NCI-H2227 (cell line): ENCODE data around the gene HEPH.
"Not testable (repeated sequence)": the region's sequence is repeated elsewhere in the genome, so short reads cannot be mapped to it uniquely, and the experiment has no call there.

ENCODE experiments used
- DNase-seq: peaks from one replicate; lab custom pipeline; 2025; ENCODE audit not compliant: unreplicated experiment; lab: John Stamatoyannopoulos, UW

The HEPH gene, protein sequence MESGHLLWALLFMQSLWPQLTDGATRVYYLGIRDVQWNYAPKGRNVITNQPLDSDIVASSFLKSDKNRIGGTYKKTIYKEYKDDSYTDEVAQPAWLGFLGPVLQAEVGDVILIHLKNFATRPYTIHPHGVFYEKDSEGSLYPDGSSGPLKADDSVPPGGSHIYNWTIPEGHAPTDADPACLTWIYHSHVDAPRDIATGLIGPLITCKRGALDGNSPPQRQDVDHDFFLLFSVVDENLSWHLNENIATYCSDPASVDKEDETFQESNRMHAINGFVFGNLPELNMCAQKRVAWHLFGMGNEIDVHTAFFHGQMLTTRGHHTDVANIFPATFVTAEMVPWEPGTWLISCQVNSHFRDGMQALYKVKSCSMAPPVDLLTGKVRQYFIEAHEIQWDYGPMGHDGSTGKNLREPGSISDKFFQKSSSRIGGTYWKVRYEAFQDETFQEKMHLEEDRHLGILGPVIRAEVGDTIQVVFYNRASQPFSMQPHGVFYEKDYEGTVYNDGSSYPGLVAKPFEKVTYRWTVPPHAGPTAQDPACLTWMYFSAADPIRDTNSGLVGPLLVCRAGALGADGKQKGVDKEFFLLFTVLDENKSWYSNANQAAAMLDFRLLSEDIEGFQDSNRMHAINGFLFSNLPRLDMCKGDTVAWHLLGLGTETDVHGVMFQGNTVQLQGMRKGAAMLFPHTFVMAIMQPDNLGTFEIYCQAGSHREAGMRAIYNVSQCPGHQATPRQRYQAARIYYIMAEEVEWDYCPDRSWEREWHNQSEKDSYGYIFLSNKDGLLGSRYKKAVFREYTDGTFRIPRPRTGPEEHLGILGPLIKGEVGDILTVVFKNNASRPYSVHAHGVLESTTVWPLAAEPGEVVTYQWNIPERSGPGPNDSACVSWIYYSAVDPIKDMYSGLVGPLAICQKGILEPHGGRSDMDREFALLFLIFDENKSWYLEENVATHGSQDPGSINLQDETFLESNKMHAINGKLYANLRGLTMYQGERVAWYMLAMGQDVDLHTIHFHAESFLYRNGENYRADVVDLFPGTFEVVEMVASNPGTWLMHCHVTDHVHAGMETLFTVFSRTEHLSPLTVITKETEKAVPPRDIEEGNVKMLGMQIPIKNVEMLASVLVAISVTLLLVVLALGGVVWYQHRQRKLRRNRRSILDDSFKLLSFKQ

GRCh38 chrX:66163849-66164411, at the start of gene HEPH:
HEPH (plus strand) TSS chrX:66164247; CDS start chrX:66170571, 6,324 bp downstream.
- DNase-seq: no peak

GRCh38 chrX:66118722-66119121, 45.3 kb upstream of the HEPH start:
- not testable (repeated sequence) for DNase-seq

DNA sequence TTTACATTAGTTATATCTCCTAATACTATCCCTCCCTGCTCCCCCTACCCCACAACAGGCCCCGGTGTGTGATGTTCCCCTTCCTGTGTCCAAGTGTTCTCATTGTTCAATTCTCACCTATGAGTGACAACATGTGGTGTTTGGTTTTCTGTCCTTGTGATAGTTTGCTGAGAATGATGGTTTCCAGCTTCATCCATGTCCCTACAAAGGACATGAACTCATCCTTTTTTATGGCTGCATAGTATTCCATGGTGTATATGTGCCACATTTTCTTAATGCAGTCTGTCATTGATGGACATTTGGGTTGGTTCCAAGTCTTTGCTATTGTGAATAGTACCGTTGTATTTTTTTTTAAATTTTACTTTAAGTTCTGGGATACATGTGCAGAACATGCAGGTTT, 42.7 kb upstream of the HEPH start:
- not testable (repeated sequence) for DNase-seq

- DNase-seq: no peak
Observed at GRCh38 chrX:66126662-66127061, 37.4 kb upstream of the HEPH start.

DNA sequence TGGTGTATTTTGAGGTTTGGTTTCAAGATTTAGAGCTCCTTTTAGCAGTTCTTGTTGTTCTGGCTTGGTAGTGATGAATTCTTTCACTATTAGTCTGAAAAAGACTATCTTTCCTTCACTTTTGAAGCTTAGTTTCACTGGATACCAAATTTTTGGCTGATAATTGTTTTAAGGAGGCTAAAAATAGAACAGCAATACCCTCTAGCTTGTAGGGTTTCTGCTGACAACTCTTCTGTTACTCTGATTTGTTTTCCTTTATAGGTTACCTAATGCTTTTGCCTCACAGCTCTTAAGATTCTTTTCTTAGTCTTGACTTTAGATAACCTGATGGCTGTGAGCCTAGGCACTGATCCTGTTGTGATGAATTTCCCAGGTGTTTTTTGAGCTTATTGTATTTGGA, 33.6 kb upstream of the HEPH start:
- no peak for DNase-seq

DNA sequence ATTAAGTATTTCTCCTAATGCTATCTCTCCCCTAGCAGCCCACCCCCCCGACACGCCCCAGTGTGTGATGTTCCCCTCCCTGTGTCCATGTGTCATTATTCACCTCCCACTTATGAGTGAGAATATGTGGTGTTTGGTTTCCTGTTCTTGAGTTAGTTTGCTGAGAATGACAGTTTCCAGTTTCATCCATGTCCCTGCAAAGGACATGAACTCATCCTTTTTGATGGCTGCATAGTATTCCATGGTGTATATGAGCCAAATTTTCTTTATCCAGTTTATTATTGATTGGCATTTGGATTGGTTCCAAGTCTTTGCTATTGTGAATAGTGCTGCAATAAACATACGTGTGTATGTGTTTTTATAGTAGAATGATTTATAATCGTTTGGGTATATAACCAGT, 28.8 kb upstream of the HEPH start:
- not testable (repeated sequence) for DNase-seq

DNA sequence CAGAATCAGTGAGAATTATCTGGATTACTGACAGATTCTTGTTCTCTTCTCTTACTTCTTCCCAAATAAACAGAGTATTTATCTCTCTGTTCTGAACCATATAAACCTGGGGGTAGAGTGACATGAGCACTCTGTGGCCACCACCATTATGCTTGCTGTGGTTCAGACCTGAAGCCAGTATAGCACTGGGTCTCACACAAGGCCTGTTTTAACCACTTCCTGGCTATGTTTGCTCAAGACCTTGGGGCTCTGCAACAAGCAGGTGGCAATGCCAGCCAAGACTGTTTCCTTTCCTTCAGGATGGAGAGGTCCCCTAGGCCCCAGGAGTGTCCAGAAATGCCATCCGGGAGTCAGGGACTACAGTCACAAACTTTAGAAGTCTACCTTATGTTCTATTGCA, 21.7 kb upstream of the HEPH start:
- DNase-seq: no peak

DNA sequence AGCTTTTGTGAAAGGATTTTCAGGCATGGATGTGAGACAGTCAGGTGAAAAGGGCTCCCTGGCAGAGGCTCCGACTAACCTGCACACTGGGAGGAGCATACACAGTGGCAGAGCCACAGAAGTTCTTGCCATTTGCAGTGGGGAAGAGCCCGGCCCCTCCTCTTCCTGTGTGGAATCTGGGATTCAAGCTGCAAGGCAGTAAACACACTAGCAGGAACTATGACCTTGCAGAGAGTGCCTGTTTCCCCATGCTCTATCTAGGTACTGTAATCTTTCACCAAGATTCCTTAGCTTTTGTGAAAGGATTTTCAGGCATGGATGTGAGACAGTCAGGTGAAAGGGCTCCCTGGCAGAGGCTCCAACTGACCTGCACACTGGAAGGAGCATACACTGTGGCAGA, 19.8 kb upstream of the HEPH start:
- no peak for DNase-seq

DNA sequence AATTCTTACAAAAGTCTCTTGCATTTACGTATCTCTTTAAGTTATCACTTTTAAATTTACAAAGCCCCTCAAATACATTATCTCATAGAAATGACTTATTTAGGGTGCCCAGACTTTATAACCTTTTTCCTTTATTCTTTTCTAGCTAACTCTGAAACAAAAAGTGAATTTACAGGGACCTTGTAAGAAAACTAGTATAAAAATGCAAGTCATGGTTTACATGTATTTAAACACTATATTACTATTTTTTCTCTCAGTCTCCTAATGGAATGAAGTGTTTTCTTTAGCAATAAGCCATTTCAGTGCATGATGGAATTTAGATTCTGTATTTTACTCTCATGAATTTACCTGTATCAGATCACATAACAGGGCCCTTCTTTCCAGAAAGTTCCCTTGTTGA, 14.5 kb upstream of the HEPH start:
- no peak for DNase-seq

- DNase-seq: no peak
Observed at GRCh38 chrX:66150163-66150562, 13.9 kb upstream of the HEPH start.

GRCh38 chrX:66162331-66162822, 1.7 kb upstream of the HEPH start:
- no peak for DNase-seq

GRCh38 chrX:66163447-66163846, 600 bp upstream of the HEPH start:
- no peak for DNase-seq

DNA sequence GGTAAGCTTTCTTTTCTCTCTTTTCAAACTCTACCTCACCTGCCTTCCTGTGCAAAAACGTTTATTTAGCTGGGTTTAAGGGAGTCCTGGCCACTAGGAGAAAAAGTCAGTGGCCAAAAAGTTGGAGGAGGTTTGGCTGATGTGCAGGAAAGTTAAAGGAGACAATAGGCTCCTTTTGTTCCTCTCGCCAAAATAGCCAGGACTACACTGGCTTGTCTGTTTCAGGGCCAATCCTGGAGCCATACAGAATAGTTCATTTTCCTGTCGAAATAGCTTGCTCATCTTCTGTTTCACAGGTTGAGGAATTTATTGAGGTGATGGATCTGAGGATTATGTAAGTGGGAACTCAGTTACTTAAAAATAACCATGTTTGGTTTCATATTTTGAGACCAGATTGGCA, 423 bp downstream of the HEPH start:
- DNase-seq: no peak

DNA sequence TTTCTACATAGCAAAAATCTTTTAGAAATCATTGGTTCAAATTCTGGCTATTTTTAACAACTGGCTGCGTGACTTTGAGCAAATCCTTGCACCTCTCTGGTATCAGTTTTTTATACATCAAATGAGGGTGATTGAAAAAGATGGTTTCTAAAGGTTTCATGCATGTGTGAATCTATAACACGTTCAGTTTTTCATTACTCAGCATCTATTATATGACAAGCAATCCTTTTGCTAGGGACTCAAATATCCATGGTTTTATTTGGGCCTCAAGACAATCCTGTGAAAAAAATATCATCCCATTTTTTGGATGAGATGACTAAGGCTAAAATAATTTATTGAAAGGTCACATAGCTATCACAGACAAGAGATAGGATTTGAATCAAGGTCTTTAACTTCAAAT, 884 bp downstream of the HEPH start:
- no peak for DNase-seq

- DNase-seq: no peak
Observed at GRCh38 chrX:66166671-66167070, 2.6 kb downstream of the HEPH start.

- DNase-seq: no peak
Observed at GRCh38 chrX:66167431-66167830, 3.4 kb downstream of the HEPH start.

DNA sequence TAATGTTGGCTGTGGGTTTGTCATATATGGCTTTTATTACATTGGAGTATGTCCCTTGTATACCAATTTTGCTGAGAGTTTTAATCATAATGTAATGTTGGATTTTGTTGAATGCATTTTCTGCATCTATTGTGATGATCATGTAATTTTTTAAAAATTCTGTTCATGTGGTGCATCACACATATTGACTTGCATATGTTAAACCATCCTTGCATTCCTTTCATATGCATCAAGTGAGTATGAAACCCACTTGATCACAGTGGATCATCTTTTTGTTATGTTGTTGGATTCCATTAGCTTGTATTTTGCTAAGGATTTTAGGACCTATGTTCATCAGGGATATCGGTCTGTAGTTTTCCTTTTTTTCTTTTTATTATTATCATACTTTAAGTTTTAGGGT, 12.1 kb downstream of the HEPH start:
- no peak for DNase-seq

DNA sequence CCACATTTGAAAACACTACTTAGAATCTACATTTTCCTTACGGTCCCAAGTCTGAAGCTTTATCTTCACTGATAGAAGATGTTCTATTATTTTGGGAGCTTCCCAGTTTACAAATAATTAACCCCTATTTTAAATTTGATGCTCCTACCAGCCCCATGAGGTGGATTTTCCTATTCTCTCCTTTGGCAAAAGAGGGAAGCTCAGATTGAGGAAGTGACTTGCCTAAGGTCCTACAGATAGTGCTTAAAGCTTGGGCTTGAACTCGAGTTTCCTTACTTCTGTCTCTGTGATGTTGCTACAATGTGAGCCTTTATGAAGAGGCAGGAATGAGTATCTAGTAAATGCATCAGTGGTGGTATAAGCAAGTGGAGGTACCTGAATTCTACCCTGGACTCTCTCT, 27.5 kb downstream of the HEPH start:
- no peak for DNase-seq

- DNase-seq: no peak
Observed at GRCh38 chrX:66193821-66194220, 29.8 kb downstream of the HEPH start.

DNA sequence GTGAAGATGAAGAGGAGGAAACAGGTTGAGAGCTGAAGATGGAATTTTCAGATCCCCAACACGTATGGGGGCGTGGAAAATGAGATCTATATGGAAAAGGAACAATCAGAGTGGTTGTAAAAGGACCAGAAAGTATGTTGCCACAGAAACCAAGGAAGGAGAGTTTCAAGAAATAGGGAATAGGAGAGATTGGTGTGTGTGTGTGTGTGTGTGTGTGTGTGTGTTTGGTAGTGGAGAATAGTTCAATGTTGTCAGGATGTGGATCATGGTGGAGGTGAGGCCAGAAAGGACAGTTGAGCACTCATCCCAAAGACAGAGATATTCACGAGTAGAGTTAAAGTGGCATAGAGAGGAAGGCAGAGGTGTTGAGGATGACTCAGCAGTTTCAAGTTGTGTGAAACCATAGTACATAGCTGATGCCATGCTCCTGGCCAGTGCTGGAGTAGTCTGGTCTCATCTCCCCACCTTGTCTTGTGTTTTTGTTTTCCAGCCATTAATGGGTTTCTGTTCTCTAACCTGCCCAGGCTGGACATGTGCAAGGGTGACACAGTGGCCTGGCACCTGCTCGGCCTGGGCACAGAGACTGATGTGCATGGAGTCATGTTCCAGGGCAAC, 36.1 kb downstream of the HEPH start:
- DNase-seq: no peak
